B cell (primary cell): ENCODE results near the gene MTERF1. TPM values are rescaled to one million over a fixed set of nuclear protein-coding genes. Genes with fewer than 3 reads are reported as not detected.

Source experiments
- ATAC-seq: fragments of 200-7000 bp; cut with Tn5 transposase; one replicate; pipeline ENCODE4 v1.10.0; 2021; ENCODE audit warnings: low read depth, mild to moderate bottlenecking, moderate number of reproducible peaks, moderate library complexity
- CTCF ChIA-PET: fragments of 350-600 bp; sonication (Branson Sonifier 250); formaldehyde crosslinking; loops from one replicate; lab custom pipeline; 2021; ENCODE audit warnings: antibody characterized with exemption, inconsistent platforms; lab: Charles Lee
- POLR2A ChIA-PET: fragments of 350-600 bp; sonication (Branson Sonifier 250); formaldehyde crosslinking; loops from one replicate; lab custom pipeline; 2021; ENCODE audit warnings: antibody characterized with exemption; lab: Charles Lee
- DNase-seq: peaks from one replicate; pipeline ENCODE4 v3.0.0; 2013
- H2AFZ ChIP-seq: 2 replicates; pipeline ENCODE4 v1.6.1; 2012; ENCODE audit warnings: mild to moderate bottlenecking, low read depth, low read length; ENCODE audit not compliant: insufficient read depth, poor library complexity, severe bottlenecking
- H3K27ac ChIP-seq, 2 donors: 1 replicate in 1 of 2; 2 replicates in 1 of 2; pipeline ENCODE4 v1.5.1; 2012 to 2013; ENCODE audit warnings: low read length in 2 of 2, mild to moderate bottlenecking in 2 of 2, moderate library complexity in 1 of 2
- H3K27me3 ChIP-seq, 4 experiments: fragments of 200-600 bp in 1 of 4; sonication (generic) in 1 of 4; replicated peaks in 1 of 4; 1 replicate in 2 of 4; 2 replicates in 2 of 4; pipeline versions ENCODE4 v1.6.1 to v1.7.0; 2013 to 2016; ENCODE audit warnings: low read length in 3 of 4, mild to moderate bottlenecking in 2 of 4, mixed read lengths in 1 of 4, moderate library complexity in 1 of 4; ENCODE audit not compliant: insufficient read depth in 4 of 4, control insufficient read depth in 3 of 4; ENCODE audit errors: control extremely low read depth in 1 of 4
- H3K36me3 ChIP-seq, 2 experiments: replicated peaks in 1 of 2; 1 replicate in 1 of 2; 2 replicates in 1 of 2; pipeline versions ENCODE4 v1.6.1 to v1.7.1; 2013; ENCODE audit warnings: low read length in 1 of 2; ENCODE audit not compliant: insufficient read depth in 2 of 2, control insufficient read depth in 1 of 2; ENCODE audit errors: control extremely low read depth in 1 of 2, extremely low read depth in 1 of 2
- H3K4me1 ChIP-seq, 2 donors: fragments of 200-600 bp in 1 of 2; sonication (generic) in 1 of 2; 1 replicate in 1 of 2; 2 replicates in 1 of 2; pipeline versions ENCODE4 v1.5.1 to v1.6.1; 2013 to 2017; ENCODE audit warnings: low read length in 2 of 2; ENCODE audit not compliant: control insufficient read depth in 2 of 2, insufficient read depth in 2 of 2
- H3K4me2 ChIP-seq: replicated peaks from 2 replicates; pipeline ENCODE3; 2012; ENCODE audit warnings: mild to moderate bottlenecking, low read depth, low read length; ENCODE audit not compliant: poor library complexity, severe bottlenecking
- H3K4me3 ChIP-seq, 5 experiments: fragments of 200-600 bp in 1 of 5; sonication (generic) in 1 of 5; 1 replicate in 3 of 5; 2 replicates in 2 of 5; pipeline versions ENCODE4 v1.5.1 to v1.7.0; 2011 to 2016; ENCODE audit warnings: low read length in 4 of 5, mild to moderate bottlenecking in 4 of 5, low read depth in 2 of 5, control low read depth in 1 of 5, moderate library complexity in 1 of 5; ENCODE audit not compliant: insufficient read depth in 1 of 5; ENCODE audit errors: control extremely low read depth in 1 of 5, extremely low read depth in 1 of 5
- H3K79me2 ChIP-seq: fragments of 200-600 bp; sonication (generic); one replicate; pipeline ENCODE4 v1.6.0; 2016; ENCODE audit warnings: low read length; ENCODE audit not compliant: control insufficient read depth, insufficient read depth
- H3K9ac ChIP-seq: fragments of 200-600 bp; sonication (generic); 2 replicates; pipeline ENCODE4 v1.6.1; 2017; ENCODE audit warnings: mild to moderate bottlenecking, low read length, moderate library complexity
- H3K9me3 ChIP-seq, 3 donors: one replicate each; pipeline versions ENCODE4 v1.6.1 to v1.7.1; 2013; ENCODE audit warnings: low read length in 2 of 3; ENCODE audit not compliant: control insufficient read depth in 2 of 3, insufficient read depth in 1 of 3; ENCODE audit errors: control extremely low read depth in 1 of 3
- H4K20me1 ChIP-seq: 2 replicates; pipeline ENCODE4 v1.6.0; 2012; ENCODE audit warnings: mild to moderate bottlenecking, low read length; ENCODE audit not compliant: insufficient read depth, control insufficient read depth, poor library complexity, severe bottlenecking
- H3K27ac Mint-ChIP-seq: one replicate; pipeline ENCODE4 v1.8.0; 2021; ENCODE audit warnings: mixed read lengths
- H3K27me3 Mint-ChIP-seq: one replicate; pipeline ENCODE4 v1.8.0; 2021; ENCODE audit warnings: mixed read lengths
- H3K4me1 Mint-ChIP-seq: one replicate; pipeline ENCODE4 v1.8.0; 2021; ENCODE audit warnings: mixed read lengths
- H3K4me3 Mint-ChIP-seq: one replicate; pipeline ENCODE4 v1.8.0; 2021; ENCODE audit warnings: mixed read lengths
- H3K9me3 Mint-ChIP-seq: one replicate; pipeline ENCODE4 v1.8.0; 2022; ENCODE audit warnings: mixed read lengths; ENCODE audit not compliant: insufficient read depth
- EZH2 ChIP-seq: IDR thresholded peaks from 2 replicates; pipeline ENCODE4 v1.6.1; 2012; ENCODE audit warnings: borderline replicate concordance, low read depth, mild to moderate bottlenecking, moderate library complexity, low read length; ENCODE audit not compliant: insufficient read depth, poor library complexity, severe bottlenecking
- WGBS: methylation state at CpG from one replicate; pipeline ENCODE4 v1.1.5; 2013; ENCODE audit warnings: missing lambda C conversion rate; ENCODE audit not compliant: insufficient coverage; 5-methylcytosine and 5-hydroxymethylcytosine counted together
- intact Hi-C: fragments of 100-400 bp; cut with micrococcal nuclease; formaldehyde crosslinking; loops from one replicate; pipeline ENCODE4 v1.10.0; 2022
- polyA plus RNA-seq: library from polyadenylated mRNA; depleted of rRNA; stranded (reverse); fragments of >200 nt; gene quantifications from 2 replicates; pipeline ENCODE4 v1.2.3, GENCODE V29; 2012
- total RNA-seq, 2 donors: library from RNA; stranded (reverse); fragments of 120-200 nt in 1 of 2; gene quantifications; 1 replicate in 1 of 2; 2 replicates in 1 of 2; pipeline versions ENCODE4 v1.2.3 to v1.2.4, GENCODE V29; 2013 to 2022
- TF ChIP-seq, protein P1 (sequence below): fragments of 200-600 bp; IDR thresholded peaks from one replicate; pipeline ENCODE4 v1.8.0; 2022; ENCODE audit warnings: antibody characterized with exemption, mild to moderate bottlenecking

The MTERF1 gene
- total and polyA plus RNA-seq, 2 donors (not counting 1 experiment from before 2014, with no cell fraction given), result 5.4 to 34.4 TPM

- POLR2A ChIA-PET, result no interaction called here
These were observed 36.7 kb downstream of the MTERF1 start for GRCh38 chr7:91843831-91844230.

GRCh38 chr7:91838439-91838838 lies 42.1 kb downstream of the MTERF1 start:
- no peaks in the 10 kb centered on the region for H3K79me2 ChIP-seq
- no peak overlapping the region for H3K9ac ChIP-seq
- H3K4me1 ChIP-seq, result peaks cover under 1% of the 10 kb centered on the region in 2 donors
- ChIA-PET POLR2A (no interaction called here), CTCF (no interaction called here)
- H3K36me3 ChIP-seq, result no peaks in the 10 kb centered on the region
- Mint-ChIP-seq H3K4me3 (no peak overlapping the region), H3K27me3 (no peaks in the 10 kb centered on the region), H3K27ac (no peak overlapping the region), H3K4me1 (no peaks in the 10 kb centered on the region), H3K9me3 (peaks cover 5% of the 10 kb centered on the region)
- ATAC-seq, result no peak
- no peak for DNase-seq
- H4K20me1 ChIP-seq, result no peaks in the 10 kb centered on the region
- TF ChIP-seq, protein P1, sequence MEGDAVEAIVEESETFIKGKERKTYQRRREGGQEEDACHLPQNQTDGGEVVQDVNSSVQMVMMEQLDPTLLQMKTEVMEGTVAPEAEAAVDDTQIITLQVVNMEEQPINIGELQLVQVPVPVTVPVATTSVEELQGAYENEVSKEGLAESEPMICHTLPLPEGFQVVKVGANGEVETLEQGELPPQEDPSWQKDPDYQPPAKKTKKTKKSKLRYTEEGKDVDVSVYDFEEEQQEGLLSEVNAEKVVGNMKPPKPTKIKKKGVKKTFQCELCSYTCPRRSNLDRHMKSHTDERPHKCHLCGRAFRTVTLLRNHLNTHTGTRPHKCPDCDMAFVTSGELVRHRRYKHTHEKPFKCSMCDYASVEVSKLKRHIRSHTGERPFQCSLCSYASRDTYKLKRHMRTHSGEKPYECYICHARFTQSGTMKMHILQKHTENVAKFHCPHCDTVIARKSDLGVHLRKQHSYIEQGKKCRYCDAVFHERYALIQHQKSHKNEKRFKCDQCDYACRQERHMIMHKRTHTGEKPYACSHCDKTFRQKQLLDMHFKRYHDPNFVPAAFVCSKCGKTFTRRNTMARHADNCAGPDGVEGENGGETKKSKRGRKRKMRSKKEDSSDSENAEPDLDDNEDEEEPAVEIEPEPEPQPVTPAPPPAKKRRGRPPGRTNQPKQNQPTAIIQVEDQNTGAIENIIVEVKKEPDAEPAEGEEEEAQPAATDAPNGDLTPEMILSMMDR, result no peak
- no peak for TF ChIP-seq EZH2
- peaks cover 0 to 9% (median 5%) of the 10 kb centered on the region in 3 donors for H3K9me3 ChIP-seq
- no peaks in the 10 kb centered on the region for H3K27me3 ChIP-seq
- intact Hi-C loops, result no loop called here
- H3K27ac ChIP-seq, result no peak overlapping the region
- H3K4me2 ChIP-seq, result no peak overlapping the region
- WGBS, result no CpG with 5 or more reads among the region's 2 CpGs
- H3K4me3 ChIP-seq, result no peak overlapping the region
- no peak overlapping the region for H2AFZ ChIP-seq

More at GRCh38 chr7:91843831-91844230, 36.7 kb downstream of the MTERF1 start:
- Histone ChIP-seq H3K27ac (peak overlapping the region in 1 of 2 donors; percentile 12), H3K27me3 (no peaks in the 10 kb centered on the region), H3K9ac (peak overlapping the region; percentile 51), H3K9me3 (peaks cover 0 to 9% (median 5%) of the 10 kb centered on the region in 3 donors), H3K4me3 (no peak overlapping the region), H3K79me2 (no peaks in the 10 kb centered on the region), H4K20me1 (no peaks in the 10 kb centered on the region), H2AFZ (no peak overlapping the region), H3K4me1 (peaks cover 9% of the 10 kb centered on the region in 2 donors), H3K36me3 (no peaks in the 10 kb centered on the region), H3K4me2 (peak overlapping the region; percentile 60)
- H3K4me1 Mint-ChIP-seq, result peaks cover 12% of the 10 kb centered on the region
- 35% methylated on average over 2 of the region's 2 CpGs for WGBS
- TF ChIP-seq, protein P1, result no peak
- no peak for TF ChIP-seq EZH2
- intact Hi-C loops, result no loop called here
- ATAC-seq (no peak), DNase-seq (no peak)
- CTCF ChIA-PET, result interaction anchor here (0.9 to 2.8 kb wide), 5 partner anchors 8 to 37 kb away, joined by 3 to 12 read pairs (median 3); partner anchors contain the start of gene MTERF1
- peak overlapping the region; percentile 11 for H3K4me3 Mint-ChIP-seq
- peak overlapping the region; percentile 16 for H3K27ac Mint-ChIP-seq
- no peaks in the 10 kb centered on the region for H3K27me3 Mint-ChIP-seq
- peaks cover 8% of the 10 kb centered on the region for H3K9me3 Mint-ChIP-seq
